SK-N-SH (cell line): ENCODE results near the gene ATP8A2. TPM values are rescaled to one million over a fixed set of nuclear protein-coding genes. Genes with fewer than 3 reads are reported as not detected.

Experiments
- CTCF ChIA-PET: fragments of 300-600, 350-600 bp; formaldehyde crosslinking; extraction: SDS; loops from one replicate; lab custom pipeline; 2021; lab: Yijun Ruan, JAX
- POLR2A ChIA-PET: fragments of 350-600 bp; sonication (Branson Sonifier 250); formaldehyde crosslinking; extraction: SDS; loops from one replicate; lab custom pipeline; 2020; ENCODE audit warnings: antibody characterized with exemption, inconsistent platforms; lab: Yijun Ruan, JAX
- DNase-seq: peaks from one replicate; pipeline ENCODE4 v3.0.0; 2012
- H2AFZ ChIP-seq: fragments of 200-600 bp; sonication (generic); 2 replicates; pipeline ENCODE4 v1.8.1; 2016; ENCODE audit warnings: antibody characterized with exemption, mild to moderate bottlenecking, low read depth
- H3F3A ChIP-seq: fragments of 200-600 bp; sonication (generic); replicated peaks from 2 replicates; pipeline ENCODE3; 2016; ENCODE audit warnings: antibody characterized with exemption, mild to moderate bottlenecking; ENCODE audit not compliant: insufficient read depth
- H3K27ac ChIP-seq, 2 experiments: fragments of 200-500 bp in 1 of 2; fragments of 200-600 bp in 1 of 2; sonication (Bioruptor generic) in 1 of 2; sonication (generic), shearing (Covaris generic) in 1 of 2; 2 replicates each; pipeline versions ENCODE4 v1.5.1 to v1.6.1; 2014 to 2016; ENCODE audit warnings: low read depth in 2 of 2, inconsistent platforms in 1 of 2, low read length in 1 of 2, mild to moderate bottlenecking in 1 of 2, mixed read lengths in 1 of 2
- H3K27me3 ChIP-seq: fragments of 200-600 bp; sonication (generic), shearing (Covaris generic); 2 replicates; pipeline ENCODE4 v1.6.1; 2016; ENCODE audit warnings: mixed run types; ENCODE audit not compliant: insufficient read depth
- H3K36me3 ChIP-seq, 2 experiments: fragments of 200-500 bp in 1 of 2; fragments of 200-600 bp in 1 of 2; sonication (Bioruptor generic) in 1 of 2; sonication (generic) in 1 of 2; replicated peaks in 1 of 2; 2 replicates each; pipeline versions ENCODE3 to v1.5.1; 2014 to 2016; ENCODE audit warnings: low read length in 1 of 2, mild to moderate bottlenecking in 1 of 2; ENCODE audit not compliant: insufficient read depth in 2 of 2, control insufficient read depth in 1 of 2
- H3K4me1 ChIP-seq, 2 experiments: fragments of 200-500 bp in 1 of 2; fragments of 200-600 bp in 1 of 2; sonication (Bioruptor generic) in 1 of 2; sonication (generic), shearing (Covaris generic) in 1 of 2; 2 replicates each; pipeline versions ENCODE4 v1.5.1 to v1.6.1; 2014 to 2016; ENCODE audit warnings: low read depth in 1 of 2, low read length in 1 of 2, mixed run types in 1 of 2; ENCODE audit not compliant: insufficient read depth in 2 of 2, control insufficient read depth in 1 of 2
- H3K4me2 ChIP-seq: fragments of 200-600 bp; sonication (generic), shearing (Covaris generic); 2 replicates; pipeline ENCODE4 v1.6.1; 2017; ENCODE audit warnings: mixed run types
- H3K4me3 ChIP-seq, 2 experiments: fragments of 200-500 bp in 1 of 2; fragments of 200-600 bp in 1 of 2; sonication (Bioruptor generic) in 1 of 2; sonication (generic), shearing (Covaris generic) in 1 of 2; 2 replicates each; pipeline versions ENCODE4 v1.5.1 to v1.8.1; 2014 to 2016; ENCODE audit warnings: low read depth in 2 of 2, inconsistent platforms in 1 of 2, low read length in 1 of 2, mild to moderate bottlenecking in 1 of 2, mixed read lengths in 1 of 2, moderate library complexity in 1 of 2
- H3K79me2 ChIP-seq: fragments of 200-600 bp; sonication (generic); 2 replicates; pipeline ENCODE4 v1.8.1; 2017; ENCODE audit warnings: mild to moderate bottlenecking; ENCODE audit not compliant: insufficient read depth
- H3K9ac ChIP-seq: fragments of 200-600 bp; sonication (generic); 2 replicates; pipeline ENCODE4 v1.6.1; 2017; ENCODE audit warnings: mixed run types
- H3K9me2 ChIP-seq: fragments of 200-600 bp; sonication (generic); 2 replicates; pipeline ENCODE4 v1.6.1; 2017; ENCODE audit warnings: mixed run types
- H3K9me3 ChIP-seq: fragments of 200-600 bp; sonication (generic); 2 replicates; pipeline ENCODE4 v1.6.1; 2017; ENCODE audit warnings: mixed run types, mild to moderate bottlenecking, moderate library complexity
- H4K20me1 ChIP-seq: fragments of 200-600 bp; sonication (generic); 2 replicates; pipeline ENCODE4 v1.6.1; 2017; ENCODE audit warnings: mild to moderate bottlenecking, mixed run types; ENCODE audit not compliant: insufficient read depth
- ELF1 ChIP-seq: IDR thresholded peaks from 2 replicates; pipeline ENCODE4 v1.4.0; 2012
- EP300 ChIP-seq, 2 experiments: IDR thresholded peaks; 2 replicates each; pipeline versions ENCODE4 v1.4.0 to v1.6.1; 2012; ENCODE audit warnings: borderline replicate concordance in 1 of 2, low read depth in 1 of 2, low read length in 1 of 2
- EZH2phosphoT487 ChIP-seq: fragments of 200-600 bp; sonication (generic); IDR thresholded peaks from 2 replicates; pipeline ENCODE4 v1.6.1; 2017; ENCODE audit warnings: low read depth, mixed run types, mild to moderate bottlenecking, antibody characterized with exemption, moderate library complexity, borderline replicate concordance
- FOSL2 ChIP-seq: IDR thresholded peaks from 2 replicates; pipeline ENCODE4 v1.4.0; 2012; ENCODE audit warnings: low read depth, mild to moderate bottlenecking, moderate library complexity, borderline replicate concordance
- FOXM1 ChIP-seq: IDR thresholded peaks from 2 replicates; pipeline ENCODE4 v1.4.0; 2012; ENCODE audit warnings: low read depth, mild to moderate bottlenecking
- IRF3 ChIP-seq: fragments of 150-350 bp; IDR thresholded peaks from 2 replicates; pipeline ENCODE4 v1.6.1; 2016; ENCODE audit warnings: mild to moderate bottlenecking, low read depth, low read length
- JUND ChIP-seq: IDR thresholded peaks from 2 replicates; pipeline ENCODE4 v1.4.0; 2012
- MEF2A ChIP-seq: IDR thresholded peaks from 2 replicates; pipeline ENCODE4 v1.4.0; 2012; ENCODE audit warnings: low read depth, borderline replicate concordance
- MXI1 ChIP-seq: IDR thresholded peaks from 2 replicates; pipeline ENCODE4 v1.6.1; 2012; ENCODE audit warnings: mild to moderate bottlenecking, low read depth, low read length, improper control_type of control experiment
- NRF1 ChIP-seq: IDR thresholded peaks from 2 replicates; pipeline ENCODE4 v1.6.1; 2012; ENCODE audit warnings: low read depth, mild to moderate bottlenecking, low read length
- POLR2AphosphoS5 ChIP-seq: IDR thresholded peaks from 2 replicates; pipeline ENCODE4 v1.6.1; 2012; ENCODE audit warnings: low read depth, low read length
- RFX5 ChIP-seq: IDR thresholded peaks from 2 replicates; pipeline ENCODE4 v1.6.1; 2012; ENCODE audit warnings: mild to moderate bottlenecking, improper control_type of control experiment, low read length
- RXRA ChIP-seq: IDR thresholded peaks from 2 replicates; pipeline ENCODE4 v1.4.0; 2012; ENCODE audit warnings: low read depth, mild to moderate bottlenecking, borderline replicate concordance
- TAF1 ChIP-seq: IDR thresholded peaks from 2 replicates; pipeline ENCODE4 v1.6.1; 2012; ENCODE audit warnings: low read depth, mild to moderate bottlenecking, low read length, moderate library complexity, borderline replicate concordance
- TCF12 ChIP-seq: IDR thresholded peaks from 2 replicates; pipeline ENCODE4 v1.4.0; 2012
- USF1 ChIP-seq: IDR thresholded peaks from 2 replicates; pipeline ENCODE4 v1.4.0; 2012; ENCODE audit warnings: low read depth, borderline replicate concordance
- YY1 ChIP-seq: IDR thresholded peaks from 2 replicates; pipeline ENCODE4 v1.4.0; 2012; ENCODE audit warnings: low read depth, mild to moderate bottlenecking
- WGBS: methylation state at CpG from one replicate; pipeline ENCODE4 v1.1.6; 2017; ENCODE audit warnings: low lambda C conversion rate; 5-methylcytosine and 5-hydroxymethylcytosine counted together
- polyA plus RNA-seq, 3 experiments: library from polyadenylated mRNA; depleted of rRNA; stranded (reverse); fragments of >200 nt; gene quantifications; 2 replicates each; pipeline ENCODE4 v1.2.3, GENCODE V29; 2012
- TF ChIP-seq, protein P1 (sequence below): IDR thresholded peaks from 2 replicates; pipeline ENCODE4 v1.6.1; 2012; ENCODE audit warnings: mild to moderate bottlenecking, low read depth, low read length, moderate library complexity
- TF ChIP-seq, protein P2 (sequence below): IDR thresholded peaks from 2 replicates; pipeline ENCODE4 v1.4.0; 2012; ENCODE audit warnings: low read depth

The ATP8A2 gene
- polyA plus RNA-seq, 1 of the 3 experiments (the other 2 are of a cell fraction): 0.02 TPM

DNA sequence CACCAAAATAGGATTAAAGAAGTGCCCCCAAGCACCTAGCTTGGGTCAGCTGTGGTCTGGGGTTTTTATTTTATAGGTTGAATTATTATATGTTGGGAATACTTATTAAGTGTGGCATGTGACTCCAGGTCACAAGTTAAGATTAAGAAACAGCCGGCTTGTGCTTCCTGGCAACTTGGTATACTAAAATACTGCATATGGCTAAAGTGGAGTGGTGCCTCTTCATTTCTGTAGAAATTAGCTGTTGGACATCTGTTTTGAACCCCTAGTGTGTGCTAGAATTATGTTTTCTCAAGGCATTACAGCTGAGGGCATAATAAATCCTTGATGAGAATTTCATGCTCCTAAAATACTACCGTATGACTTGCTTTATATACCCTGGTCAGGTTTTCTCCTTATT is 393.5 kb downstream of the ATP8A2 start (continued):
- no peak for TF ChIP-seq POLR2AphosphoS5
- TF ChIP-seq RFX5: no peak
- TF ChIP-seq, all 33 proteins: peak for 0

- Histone ChIP-seq H3K27ac (no peak overlapping the region), H3K4me2 (no peak overlapping the region), H3K4me1 (no peaks in the 10 kb centered on the region), H3K36me3 (no peaks in the 10 kb centered on the region), H2AFZ (no peak overlapping the region), H3K4me3 (no peak overlapping the region), H3K9ac (no peak overlapping the region)
- ChIA-PET CTCF (interaction anchor here (0.6 kb wide), 1 partner anchor 638 kb away, joined by 3 read pairs; no protein-coding TSS in a partner anchor), POLR2A (no interaction called here)
- no peak for DNase-seq
- TF ChIP-seq TAF1 (no peak), EZH2phosphoT487 (no peak), IRF3 (no peak)
- TF ChIP-seq, protein P1, sequence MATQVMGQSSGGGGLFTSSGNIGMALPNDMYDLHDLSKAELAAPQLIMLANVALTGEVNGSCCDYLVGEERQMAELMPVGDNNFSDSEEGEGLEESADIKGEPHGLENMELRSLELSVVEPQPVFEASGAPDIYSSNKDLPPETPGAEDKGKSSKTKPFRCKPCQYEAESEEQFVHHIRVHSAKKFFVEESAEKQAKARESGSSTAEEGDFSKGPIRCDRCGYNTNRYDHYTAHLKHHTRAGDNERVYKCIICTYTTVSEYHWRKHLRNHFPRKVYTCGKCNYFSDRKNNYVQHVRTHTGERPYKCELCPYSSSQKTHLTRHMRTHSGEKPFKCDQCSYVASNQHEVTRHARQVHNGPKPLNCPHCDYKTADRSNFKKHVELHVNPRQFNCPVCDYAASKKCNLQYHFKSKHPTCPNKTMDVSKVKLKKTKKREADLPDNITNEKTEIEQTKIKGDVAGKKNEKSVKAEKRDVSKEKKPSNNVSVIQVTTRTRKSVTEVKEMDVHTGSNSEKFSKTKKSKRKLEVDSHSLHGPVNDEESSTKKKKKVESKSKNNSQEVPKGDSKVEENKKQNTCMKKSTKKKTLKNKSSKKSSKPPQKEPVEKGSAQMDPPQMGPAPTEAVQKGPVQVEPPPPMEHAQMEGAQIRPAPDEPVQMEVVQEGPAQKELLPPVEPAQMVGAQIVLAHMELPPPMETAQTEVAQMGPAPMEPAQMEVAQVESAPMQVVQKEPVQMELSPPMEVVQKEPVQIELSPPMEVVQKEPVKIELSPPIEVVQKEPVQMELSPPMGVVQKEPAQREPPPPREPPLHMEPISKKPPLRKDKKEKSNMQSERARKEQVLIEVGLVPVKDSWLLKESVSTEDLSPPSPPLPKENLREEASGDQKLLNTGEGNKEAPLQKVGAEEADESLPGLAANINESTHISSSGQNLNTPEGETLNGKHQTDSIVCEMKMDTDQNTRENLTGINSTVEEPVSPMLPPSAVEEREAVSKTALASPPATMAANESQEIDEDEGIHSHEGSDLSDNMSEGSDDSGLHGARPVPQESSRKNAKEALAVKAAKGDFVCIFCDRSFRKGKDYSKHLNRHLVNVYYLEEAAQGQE: no peak
- TF ChIP-seq, all 33 proteins: peak for 0
- Histone ChIP-seq H3K9me2 (no peaks in the 10 kb centered on the region), H4K20me1 (no peaks in the 10 kb centered on the region), H3F3A (no peaks in the 10 kb centered on the region), H3K9me3 (no peaks in the 10 kb centered on the region), H3K79me2 (no peaks in the 10 kb centered on the region), H3K27me3 (no peaks in the 10 kb centered on the region)
- 40% methylated on average over 3 of the region's 3 CpGs for WGBS
These were observed 394.8 kb downstream of the ATP8A2 start for GRCh38 chr13:25766576-25766975.

DNA sequence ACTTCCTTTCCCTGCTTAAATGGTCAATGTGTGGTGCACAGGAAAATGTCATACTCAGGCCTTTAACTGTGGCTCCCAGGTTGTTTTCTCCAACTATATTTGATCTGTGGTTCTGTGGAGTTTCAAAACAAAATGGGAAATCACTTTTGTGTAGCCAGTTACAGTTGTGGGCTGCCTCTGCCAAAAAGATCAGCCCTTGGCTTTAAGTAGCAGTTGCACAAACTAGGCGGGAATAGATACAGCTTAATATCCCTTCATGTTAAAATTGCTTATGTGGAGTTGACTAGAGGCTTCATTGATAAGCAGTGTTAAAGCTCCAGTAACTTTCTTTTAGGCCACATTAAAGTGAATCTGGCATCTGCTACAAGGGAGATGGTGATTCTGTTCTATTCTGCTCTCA is 395.2 kb downstream of the ATP8A2 start:
- CTCF ChIA-PET: interaction anchor here (0.6 kb wide), 1 partner anchor 639 kb away, joined by 3 read pairs; no protein-coding TSS in a partner anchor
- Histone ChIP-seq H3K27me3 (no peaks in the 10 kb centered on the region), H3F3A (no peaks in the 10 kb centered on the region)
- TF ChIP-seq RXRA (no peak), NRF1 (no peak), USF1 (no peak), JUND (no peak), YY1 (no peak), EZH2phosphoT487 (no peak), MXI1 (no peak), EP300 (IDR thresholded peaks at IDR 0.05; ENCODE audit: borderline replicate concordance in 1 of 2, low read depth in 1 of 2, low read length in 1 of 2) (no peak), ELF1 (no peak), FOSL2 (no peak), MEF2A (no peak), TCF12 (no peak), FOXM1 (no peak)
- TF ChIP-seq, protein P2, sequence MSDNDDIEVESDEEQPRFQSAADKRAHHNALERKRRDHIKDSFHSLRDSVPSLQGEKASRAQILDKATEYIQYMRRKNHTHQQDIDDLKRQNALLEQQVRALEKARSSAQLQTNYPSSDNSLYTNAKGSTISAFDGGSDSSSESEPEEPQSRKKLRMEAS: no peak
- TF ChIP-seq, all 33 proteins: peak for 0
- no peaks in the 10 kb centered on the region for H4K20me1 ChIP-seq
- no peak overlapping the region for H3K4me3 ChIP-seq
- 64% methylated on average over 1 of the region's 1 CpG for WGBS
- no peaks in the 10 kb centered on the region for H3K79me2 ChIP-seq
- no peaks in the 10 kb centered on the region for H3K36me3 ChIP-seq
- POLR2A ChIA-PET: no interaction called here
- H3K9ac ChIP-seq: no peak overlapping the region
- DNase-seq: no peak
- H3K27ac ChIP-seq: no peak overlapping the region
- no peaks in the 10 kb centered on the region for H3K9me3 ChIP-seq
- no peaks in the 10 kb centered on the region for H3K9me2 ChIP-seq
- no peak overlapping the region for H2AFZ ChIP-seq
- H3K4me1 ChIP-seq: no peaks in the 10 kb centered on the region
- no peak overlapping the region for H3K4me2 ChIP-seq
